Neural crest cell (in vitro differentiated cells): ENCODE results near the gene RMI1. TPM values are rescaled to one million over a fixed set of nuclear protein-coding genes. Genes with fewer than 3 reads are reported as not detected.

ENCODE experiments used
- DNase-seq: peaks from one replicate; pipeline ENCODE4 v3.0.0; 2021; ENCODE audit warnings: low read depth, mixed read lengths, low spot score
- H3K27ac Mint-ChIP-seq: one replicate; pipeline ENCODE4 v1.8.0; 2021; ENCODE audit warnings: mild to moderate bottlenecking, mixed read lengths; ENCODE audit not compliant: unreplicated experiment
- H3K27me3 Mint-ChIP-seq: 2 replicates; pipeline ENCODE4 v1.8.0; 2021; ENCODE audit warnings: low read depth, mild to moderate bottlenecking, mixed read lengths
- H3K36me3 Mint-ChIP-seq: 2 replicates; pipeline ENCODE4 v1.8.0; 2021; ENCODE audit warnings: low read depth, mild to moderate bottlenecking, mixed read lengths
- H3K4me1 Mint-ChIP-seq: 2 replicates; pipeline ENCODE4 v1.8.0; 2021; ENCODE audit warnings: mixed read lengths
- H3K4me3 Mint-ChIP-seq: one replicate; pipeline ENCODE4 v1.8.0; 2021; ENCODE audit warnings: mild to moderate bottlenecking, mixed read lengths
- H3K9me3 Mint-ChIP-seq: 2 replicates; pipeline ENCODE4 v1.8.0; 2021; ENCODE audit warnings: mixed read lengths
- total RNA-seq: library from RNA; stranded (reverse); gene quantifications from 2 replicates; pipeline ENCODE4 v1.2.1, GENCODE V29; 2021
- TF ChIP-seq, protein P1 (sequence below): fragments of 200-600 bp; sonication (generic); conservative IDR thresholded peaks from 2 replicates; pipeline ENCODE4 v1.5.0; 2021; ENCODE audit warnings: antibody characterized with exemption, mild to moderate bottlenecking

The RMI1 gene
- total RNA-seq, 1 donor from 2014 or later: 37.3 TPM

DNA sequence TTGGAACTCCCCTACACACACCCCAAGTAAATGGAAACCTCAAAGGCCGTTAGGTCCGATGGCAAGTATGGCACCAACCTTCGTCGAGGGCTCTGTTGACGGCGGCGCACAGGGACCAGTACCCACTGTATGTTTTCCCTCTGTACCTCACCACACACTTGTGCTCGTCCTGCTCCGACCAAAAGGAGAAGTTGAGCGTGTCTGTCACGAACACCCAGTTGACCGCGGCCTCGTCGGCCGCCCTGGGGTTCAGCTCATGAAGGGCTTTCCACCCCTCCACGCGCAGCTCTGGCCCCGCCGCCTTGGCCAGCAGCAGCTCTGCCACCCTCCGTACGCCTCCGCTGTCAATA, 24.5 kb upstream of the RMI1 start:
- H3K4me3 Mint-ChIP-seq: peak overlapping the region; percentile 90
- H3K36me3 Mint-ChIP-seq: no peaks in the 10 kb centered on the region
- peak overlapping the region; percentile 62 for H3K27ac Mint-ChIP-seq
- no peaks in the 10 kb centered on the region for H3K27me3 Mint-ChIP-seq
- no peak for DNase-seq
- H3K9me3 Mint-ChIP-seq: no peaks in the 10 kb centered on the region
- TF ChIP-seq, protein P1, sequence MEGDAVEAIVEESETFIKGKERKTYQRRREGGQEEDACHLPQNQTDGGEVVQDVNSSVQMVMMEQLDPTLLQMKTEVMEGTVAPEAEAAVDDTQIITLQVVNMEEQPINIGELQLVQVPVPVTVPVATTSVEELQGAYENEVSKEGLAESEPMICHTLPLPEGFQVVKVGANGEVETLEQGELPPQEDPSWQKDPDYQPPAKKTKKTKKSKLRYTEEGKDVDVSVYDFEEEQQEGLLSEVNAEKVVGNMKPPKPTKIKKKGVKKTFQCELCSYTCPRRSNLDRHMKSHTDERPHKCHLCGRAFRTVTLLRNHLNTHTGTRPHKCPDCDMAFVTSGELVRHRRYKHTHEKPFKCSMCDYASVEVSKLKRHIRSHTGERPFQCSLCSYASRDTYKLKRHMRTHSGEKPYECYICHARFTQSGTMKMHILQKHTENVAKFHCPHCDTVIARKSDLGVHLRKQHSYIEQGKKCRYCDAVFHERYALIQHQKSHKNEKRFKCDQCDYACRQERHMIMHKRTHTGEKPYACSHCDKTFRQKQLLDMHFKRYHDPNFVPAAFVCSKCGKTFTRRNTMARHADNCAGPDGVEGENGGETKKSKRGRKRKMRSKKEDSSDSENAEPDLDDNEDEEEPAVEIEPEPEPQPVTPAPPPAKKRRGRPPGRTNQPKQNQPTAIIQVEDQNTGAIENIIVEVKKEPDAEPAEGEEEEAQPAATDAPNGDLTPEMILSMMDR: no peak
- H3K4me1 Mint-ChIP-seq: peaks cover 14% of the 10 kb centered on the region

DNA sequence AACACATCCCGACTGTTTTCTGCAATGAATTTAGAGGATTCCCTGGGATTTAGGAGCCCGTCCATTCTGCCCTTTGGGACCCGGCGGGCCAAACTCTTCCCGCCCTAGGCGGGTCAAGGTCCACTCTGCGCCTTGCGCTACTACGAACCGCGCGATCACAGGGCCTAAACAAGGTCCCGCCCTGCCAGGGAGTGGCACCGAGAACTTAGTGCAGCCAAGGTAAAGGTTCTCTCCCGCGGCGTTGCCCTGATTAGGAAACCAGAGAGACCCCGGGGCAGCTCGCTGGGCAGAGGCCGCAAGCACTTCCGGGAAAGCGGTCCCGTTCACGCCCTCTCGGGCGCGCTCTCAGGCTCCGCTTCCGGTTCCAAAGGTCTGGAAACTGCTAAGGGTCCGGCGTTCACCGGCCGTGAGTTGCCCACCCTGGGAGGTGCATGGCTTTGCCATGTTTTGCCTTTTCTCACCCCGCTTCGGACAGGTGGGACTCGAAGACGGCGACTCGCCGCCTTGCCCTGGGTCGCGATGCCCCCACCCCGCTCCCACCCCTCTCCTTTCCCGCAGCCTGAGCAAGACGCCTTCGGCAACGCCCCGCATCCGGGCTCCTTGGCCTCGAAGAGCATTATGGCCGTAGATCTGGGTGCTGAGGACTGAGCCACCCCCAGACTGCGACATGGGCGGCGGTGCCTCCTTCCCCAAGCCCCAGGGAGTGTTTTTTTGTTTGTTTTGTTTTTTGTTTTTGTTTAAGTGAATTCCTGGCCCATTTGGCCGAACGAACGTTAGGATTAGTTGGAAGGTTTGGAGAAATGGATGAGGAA, 24.0 kb upstream of the RMI1 start:
- Mint-ChIP-seq H3K4me1 (peaks cover 14% of the 10 kb centered on the region), H3K4me3 (peak overlapping the region; percentile 90), H3K9me3 (no peaks in the 10 kb centered on the region), H3K27ac (peak overlapping the region; percentile 81), H3K36me3 (no peaks in the 10 kb centered on the region), H3K27me3 (no peaks in the 10 kb centered on the region)
- TF ChIP-seq, protein P1: no peak
- DNase-seq: peak; percentile 48

DNA sequence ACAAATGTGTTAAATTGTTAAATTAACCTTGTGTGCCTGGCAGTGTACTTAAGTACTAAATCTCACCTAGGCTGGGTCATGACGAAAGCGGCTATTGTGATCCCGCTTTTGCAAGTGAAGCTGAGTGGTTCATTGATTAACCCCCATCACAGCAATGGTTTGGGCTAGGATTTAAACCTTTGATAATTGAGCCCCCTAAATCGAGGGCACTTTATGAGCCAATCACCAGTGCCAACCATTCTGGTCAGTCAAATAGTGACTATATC, 23.4 kb upstream of the RMI1 start:
- peaks cover 14% of the 10 kb centered on the region for H3K4me1 Mint-ChIP-seq
- no peaks in the 10 kb centered on the region for H3K9me3 Mint-ChIP-seq
- TF ChIP-seq, protein P1: no peak
- DNase-seq: no peak
- no peaks in the 10 kb centered on the region for H3K36me3 Mint-ChIP-seq
- H3K27ac Mint-ChIP-seq: peak overlapping the region; percentile 81
- H3K27me3 Mint-ChIP-seq: no peaks in the 10 kb centered on the region
- H3K4me3 Mint-ChIP-seq: peak overlapping the region; percentile 90

DNA sequence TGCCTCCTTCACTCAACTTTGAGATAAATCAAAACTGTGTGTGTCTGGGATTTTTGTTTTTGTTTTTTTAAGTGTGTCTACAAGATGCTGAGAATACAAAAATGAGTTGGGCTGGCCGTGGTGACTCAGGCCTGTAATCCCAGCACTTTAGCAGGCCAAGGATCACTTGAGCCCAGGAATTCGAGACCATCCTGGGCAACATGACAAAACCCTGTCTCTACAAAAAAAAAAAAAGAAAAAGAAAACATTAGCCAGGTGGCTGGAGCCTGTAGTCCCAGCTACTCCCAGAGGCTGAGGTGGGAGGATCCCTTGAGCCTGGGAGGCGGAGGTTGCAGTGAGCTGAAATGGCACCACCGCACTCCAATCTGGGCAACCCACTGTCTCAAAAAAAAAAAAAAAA, 21.5 kb upstream of the RMI1 start:
- Mint-ChIP-seq H3K27me3 (no peaks in the 10 kb centered on the region), H3K9me3 (no peaks in the 10 kb centered on the region), H3K4me3 (no peak overlapping the region), H3K36me3 (no peaks in the 10 kb centered on the region), H3K27ac (no peak overlapping the region), H3K4me1 (peaks cover 14% of the 10 kb centered on the region)
- TF ChIP-seq, protein P1: no peak
- DNase-seq: no peak

DNA sequence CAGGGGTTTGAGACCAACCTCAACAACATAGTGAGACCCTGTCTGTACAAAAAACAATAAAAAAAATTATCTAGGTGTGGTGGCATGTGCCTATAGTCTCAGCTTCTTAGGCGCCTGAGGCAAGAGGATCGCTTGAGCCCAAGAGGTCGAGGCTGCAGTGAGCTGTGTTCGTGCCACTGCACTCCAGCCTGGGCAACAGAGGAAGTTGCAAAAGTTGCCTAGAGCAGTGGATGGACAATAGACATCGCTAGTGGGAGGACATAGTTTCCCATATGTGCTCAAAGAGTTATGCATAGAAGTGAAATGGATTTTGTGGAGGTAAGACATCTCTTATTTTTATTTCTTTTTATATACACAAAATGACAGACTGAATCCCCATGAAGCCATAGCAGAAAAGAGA, 19.6 kb upstream of the RMI1 start:
- H3K27ac Mint-ChIP-seq: no peak overlapping the region
- peaks cover 19% of the 10 kb centered on the region for H3K4me1 Mint-ChIP-seq
- no peaks in the 10 kb centered on the region for H3K9me3 Mint-ChIP-seq
- H3K27me3 Mint-ChIP-seq: peaks cover 5% of the 10 kb centered on the region
- peaks cover 2% of the 10 kb centered on the region for H3K36me3 Mint-ChIP-seq
- TF ChIP-seq, protein P1: no peak
- DNase-seq: no peak
- peak overlapping the region; percentile 52 for H3K4me3 Mint-ChIP-seq
